IMR-90 (cell line): ENCODE results near the gene DHRSX. TPM values are rescaled to one million over a fixed set of nuclear protein-coding genes. Genes with fewer than 3 reads are reported as not detected.

Source experiments
- polyA plus RNA-seq, 3 experiments: library from polyadenylated mRNA; depleted of rRNA; stranded (reverse); fragments of >200 nt; gene quantifications; 2 replicates each; pipeline ENCODE4 v1.2.3, GENCODE V29; 2012; ENCODE audit warnings: low replicate concordance in 1 of 3
- total RNA-seq: library from RNA; depleted of rRNA; stranded (reverse); fragments of >200 nt; gene quantifications from 2 replicates; pipeline ENCODE4 v1.2.3, GENCODE V29; 2012; rRNA removed

The DHRSX gene
- total and polyA plus RNA-seq, 2 of the 4 experiments (the other 2 are of a cell fraction) = 26.2 to 38.0 TPM

Other genes starting within 250 kb of the DHRSX start
- gene ZBED1, start within 50 bp of the DHRSX start, total RNA-seq = 13.1 and 13.6 TPM in 2 replicates
- 21.5 and 22.4 TPM in 2 replicates for gene ZBED1, start within 50 bp of the DHRSX start, polyA plus RNA-seq (2012; rRNA removed)
- gene CD99, start 190.3 kb upstream of the DHRSX start, total RNA-seq = 102 and 107 TPM in 2 replicates
- 369 and 477 TPM in 2 replicates for gene CD99, start 190.3 kb upstream of the DHRSX start, polyA plus RNA-seq (2012; rRNA removed)